Uterus (tissue), 4 donors: ENCODE results near the gene WIZ. TPM values are rescaled to one million over a fixed set of nuclear protein-coding genes. Genes with fewer than 3 reads are reported as not detected.

Experiments
- DNase-seq, 2 donors: peaks; one replicate each; pipeline ENCODE4 v3.0.0-alpha.2; 2019 to 2020
- H3K27ac ChIP-seq, 2 donors: fragments of 200-600 bp; sonication (generic); 1 replicate in 1 of 2; 2 replicates in 1 of 2; pipeline ENCODE4 v1.5.1; 2016 to 2018
- H3K27me3 ChIP-seq, 2 donors: fragments of 200-600 bp; sonication (generic); one replicate each; pipeline ENCODE4 v1.5.1; 2018 to 2019; ENCODE audit warnings: control low read depth in 1 of 2
- H3K36me3 ChIP-seq, 2 donors: fragments of 200-600 bp; sonication (generic); one replicate each; pipeline ENCODE4 v1.5.1; 2019; ENCODE audit warnings: control low read depth in 1 of 2
- H3K4me1 ChIP-seq, 2 donors: fragments of 200-600 bp; sonication (generic); one replicate each; pipeline ENCODE4 v1.5.1; 2018 to 2019; ENCODE audit warnings: control low read depth in 1 of 2
- H3K4me3 ChIP-seq, 2 donors: fragments of 200-600 bp; sonication (generic); 1 replicate in 1 of 2; 2 replicates in 1 of 2; pipeline ENCODE4 v1.5.1; 2018 to 2019; ENCODE audit warnings: mild to moderate bottlenecking in 1 of 2
- H3K9me3 ChIP-seq, 2 donors: fragments of 200-600 bp; sonication (generic); one replicate each; pipeline ENCODE4 v1.5.1; 2019; ENCODE audit warnings: control low read depth in 1 of 2
- POLR2A ChIP-seq, 2 donors: fragments of 450-650 bp; IDR thresholded peaks; one replicate each; pipeline ENCODE4 v1.6.1; 2016; ENCODE audit warnings: antibody characterized with exemption in 2 of 2, mild to moderate bottlenecking in 1 of 2, moderate library complexity in 1 of 2
- intact Hi-C: fragments of 100-400 bp; cut with DNase I; formaldehyde crosslinking; loops from one replicate; pipeline ENCODE4 v1.15.1; 2023; ENCODE audit warnings: low total_unique reads
- total RNA-seq, 4 donors: library from RNA; depleted of rRNA in 3 of 4; stranded (reverse); fragments of >200 nt in 3 of 4; gene quantifications; one replicate each; pipeline versions ENCODE4 v1.1.0 to v1.2.4, GENCODE V29; 2014 to 2023
- TF ChIP-seq, protein P1 (sequence below), 4 experiments: fragments of 200-600 bp in 2 of 4; fragments of 450-650 bp in 2 of 4; sonication (generic) in 2 of 4; IDR thresholded peaks; one replicate each; pipeline ENCODE4 v1.5.1; 2016 to 2019; ENCODE audit warnings: antibody characterized with exemption in 4 of 4, mild to moderate bottlenecking in 2 of 4, moderate library complexity in 1 of 4
- donor health status: DM: yes; HTN: yes; CAD: no.

Gene WIZ
- total RNA-seq, 4 donors from 2014 or later = 6.5 to 53.9 (median 8.5) TPM

DNA sequence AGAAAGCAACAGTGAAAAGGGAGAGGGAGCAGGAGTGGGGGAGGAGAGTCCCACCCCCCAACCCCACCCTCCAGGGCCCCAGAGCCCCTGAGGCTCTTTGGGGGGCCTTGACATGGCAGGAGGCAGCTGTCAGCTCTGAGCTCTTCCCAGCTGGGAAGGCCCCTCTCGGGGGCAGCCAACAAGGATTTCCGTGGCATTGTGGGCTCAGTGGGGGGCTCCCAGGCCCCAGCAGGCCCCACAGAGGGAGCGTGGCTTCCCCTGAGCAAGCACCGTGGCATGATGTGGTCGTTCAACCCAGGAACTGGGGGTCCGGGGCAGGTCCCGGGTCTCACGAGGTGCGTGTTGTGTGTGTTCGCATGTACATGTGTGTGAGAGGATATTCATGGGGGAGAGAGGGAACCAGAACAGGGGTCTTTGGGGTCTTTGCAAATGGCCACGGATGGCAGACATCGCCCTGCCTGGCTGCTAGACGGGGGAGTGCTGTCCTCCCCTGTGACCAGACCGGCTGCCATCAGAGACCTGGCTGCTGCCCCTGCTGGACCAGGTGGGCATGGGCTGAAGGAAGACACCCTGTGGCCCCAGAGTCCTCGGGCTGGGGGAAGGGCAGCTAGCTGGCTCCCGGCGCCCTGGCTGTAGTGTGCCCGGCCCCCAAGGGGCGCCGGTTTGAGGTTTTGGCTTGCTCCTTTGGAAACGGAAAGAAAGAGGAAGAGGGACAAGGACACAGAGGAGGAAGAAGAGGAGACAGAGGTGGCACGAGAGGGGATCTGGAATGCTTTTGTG, 27.3 kb downstream of the WIZ start:
- no peak for DNase-seq
- no peak overlapping the region for H3K4me3 ChIP-seq
- no peaks in the 10 kb centered on the region for H3K4me1 ChIP-seq
- TF ChIP-seq POLR2A (IDR thresholded peaks at IDR 0.05) = no peak
- TF ChIP-seq, protein P1, sequence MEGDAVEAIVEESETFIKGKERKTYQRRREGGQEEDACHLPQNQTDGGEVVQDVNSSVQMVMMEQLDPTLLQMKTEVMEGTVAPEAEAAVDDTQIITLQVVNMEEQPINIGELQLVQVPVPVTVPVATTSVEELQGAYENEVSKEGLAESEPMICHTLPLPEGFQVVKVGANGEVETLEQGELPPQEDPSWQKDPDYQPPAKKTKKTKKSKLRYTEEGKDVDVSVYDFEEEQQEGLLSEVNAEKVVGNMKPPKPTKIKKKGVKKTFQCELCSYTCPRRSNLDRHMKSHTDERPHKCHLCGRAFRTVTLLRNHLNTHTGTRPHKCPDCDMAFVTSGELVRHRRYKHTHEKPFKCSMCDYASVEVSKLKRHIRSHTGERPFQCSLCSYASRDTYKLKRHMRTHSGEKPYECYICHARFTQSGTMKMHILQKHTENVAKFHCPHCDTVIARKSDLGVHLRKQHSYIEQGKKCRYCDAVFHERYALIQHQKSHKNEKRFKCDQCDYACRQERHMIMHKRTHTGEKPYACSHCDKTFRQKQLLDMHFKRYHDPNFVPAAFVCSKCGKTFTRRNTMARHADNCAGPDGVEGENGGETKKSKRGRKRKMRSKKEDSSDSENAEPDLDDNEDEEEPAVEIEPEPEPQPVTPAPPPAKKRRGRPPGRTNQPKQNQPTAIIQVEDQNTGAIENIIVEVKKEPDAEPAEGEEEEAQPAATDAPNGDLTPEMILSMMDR (IDR thresholded peaks at IDR 0.05) = no peak
- intact Hi-C loops = no loop called here
- H3K27ac ChIP-seq = no peak overlapping the region
- no peaks in the 10 kb centered on the region for H3K36me3 ChIP-seq
- H3K9me3 ChIP-seq = no peaks in the 10 kb centered on the region
- H3K27me3 ChIP-seq = no peaks in the 10 kb centered on the region

DNA sequence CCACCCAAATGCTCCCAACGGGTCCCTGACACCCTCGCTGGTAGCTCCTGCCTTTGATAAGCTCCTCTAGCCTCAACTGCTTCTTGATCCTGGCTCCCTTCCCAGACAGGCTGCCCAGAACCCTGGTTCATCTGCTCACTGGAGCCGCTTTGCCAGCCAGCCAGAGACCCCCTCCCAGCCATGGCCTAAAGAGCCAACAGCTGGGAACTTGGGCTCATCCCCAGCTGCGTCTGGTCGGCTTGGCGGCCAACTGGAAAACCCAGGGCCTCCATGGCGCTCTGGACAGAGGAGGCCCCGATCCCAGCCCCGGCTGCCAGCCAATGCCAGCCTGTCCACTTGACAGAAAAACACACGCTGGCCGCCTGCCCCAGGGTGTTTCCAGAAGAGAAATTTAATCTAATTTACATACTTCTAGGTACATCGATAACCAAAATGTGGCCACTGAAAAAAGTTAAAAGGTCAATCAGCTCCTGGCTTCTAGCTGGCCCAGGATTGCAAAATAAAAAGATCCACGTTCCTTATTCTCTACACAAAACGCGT, 28.0 kb downstream of the WIZ start:
- H3K36me3 ChIP-seq = no peaks in the 10 kb centered on the region
- no peaks in the 10 kb centered on the region for H3K9me3 ChIP-seq
- no peaks in the 10 kb centered on the region for H3K27me3 ChIP-seq
- intact Hi-C loops = no loop called here
- no peak overlapping the region for H3K4me3 ChIP-seq
- no peak overlapping the region for H3K27ac ChIP-seq
- peaks cover 0 to 3% of the 10 kb centered on the region in 2 donors for H3K4me1 ChIP-seq
- no peak for DNase-seq
- TF ChIP-seq, protein P1 (IDR thresholded peaks at IDR 0.05) = no peak

DNA sequence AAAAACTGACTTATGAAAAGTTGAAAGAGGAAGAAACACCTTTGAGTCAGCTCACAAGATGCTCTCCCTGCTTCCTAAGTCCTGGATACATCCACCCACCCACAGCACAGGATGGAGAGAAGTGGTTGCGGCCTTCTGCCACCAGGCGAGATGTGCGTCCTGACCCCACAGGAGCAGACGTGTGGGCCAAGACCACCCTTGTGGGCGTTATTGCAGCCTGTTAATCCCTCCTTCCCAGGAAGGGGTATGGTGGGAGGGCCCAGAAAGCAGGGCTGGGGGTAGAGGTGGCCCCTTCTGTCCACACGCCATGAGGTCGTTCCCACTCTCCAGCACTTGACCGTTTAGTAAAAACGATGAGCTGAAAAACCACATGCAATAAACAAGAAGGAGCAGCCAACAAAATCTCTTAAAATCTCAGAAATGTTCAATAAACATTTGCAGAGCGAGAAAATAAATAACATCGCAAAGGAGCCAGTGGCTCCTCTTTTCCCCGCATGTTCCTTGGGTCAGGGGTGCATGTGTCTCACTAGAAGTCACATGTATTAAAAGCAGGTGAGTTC, 28.5 kb downstream of the WIZ start:
- intact Hi-C loops = no loop called here
- H3K27ac ChIP-seq = no peak overlapping the region
- H3K9me3 ChIP-seq = no peaks in the 10 kb centered on the region
- no peak for TF ChIP-seq POLR2A (IDR thresholded peaks at IDR 0.05)
- TF ChIP-seq, protein P1 (IDR thresholded peaks at IDR 0.05) = no peak
- no peak overlapping the region for H3K4me3 ChIP-seq
- no peaks in the 10 kb centered on the region for H3K36me3 ChIP-seq
- H3K4me1 ChIP-seq = peaks cover 0 to 7% of the 10 kb centered on the region in 2 donors
- DNase-seq = no peak
- H3K27me3 ChIP-seq = no peaks in the 10 kb centered on the region

DNA sequence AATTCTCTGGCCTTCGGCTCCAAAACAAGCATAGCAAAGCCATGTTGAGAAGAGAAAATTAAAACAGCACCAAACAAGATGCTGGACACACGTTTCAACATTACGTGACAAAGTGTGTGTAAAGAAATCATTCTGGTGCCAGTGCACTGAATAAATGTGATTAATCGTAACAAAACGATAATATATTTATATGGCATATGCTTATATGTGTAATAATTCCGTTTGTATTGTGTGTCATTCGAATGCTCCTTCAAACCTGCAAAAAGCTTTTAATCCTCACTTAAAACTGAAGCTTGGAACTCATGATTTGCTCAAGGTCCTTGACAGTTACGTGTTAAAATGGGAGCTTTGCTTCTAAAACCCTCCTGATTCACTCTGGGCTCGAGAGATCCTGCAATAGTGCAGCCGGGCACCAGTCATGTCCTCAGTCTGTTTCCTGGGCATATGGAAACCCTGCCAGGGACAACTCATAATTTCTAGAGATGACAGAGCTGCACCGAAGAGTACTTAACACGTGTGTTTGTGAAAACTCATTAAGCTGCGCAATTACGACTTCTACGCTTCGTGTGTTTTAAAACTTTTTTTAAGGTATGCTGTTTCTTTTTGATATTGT, 30.2 kb downstream of the WIZ start:
- no peak for DNase-seq
- peak overlapping the region; percentile 26 to 67 for H3K27ac ChIP-seq
- no peaks in the 10 kb centered on the region for H3K9me3 ChIP-seq
- intact Hi-C loops = no loop called here
- peaks cover 0 to 7% of the 10 kb centered on the region in 2 donors for H3K4me1 ChIP-seq
- H3K27me3 ChIP-seq = no peaks in the 10 kb centered on the region
- TF ChIP-seq, protein P1 (IDR thresholded peaks at IDR 0.05) = no peak
- TF ChIP-seq POLR2A (IDR thresholded peaks at IDR 0.05) = no peak
- no peaks in the 10 kb centered on the region for H3K36me3 ChIP-seq
- H3K4me3 ChIP-seq = peak overlapping the region; percentile 41 to 82
